Fibroblast of lung (primary cell): ENCODE measurements around the gene GOLGA3. TPM values are rescaled to one million over a fixed set of nuclear protein-coding genes. Genes with fewer than 3 reads are reported as not detected.

Experiments
- DNase-seq, 2 donors: peaks; one replicate each; pipeline versions ENCODE4 v3.0.0 to v3.0.0-alpha.2; 2010; ENCODE audit warnings: low read depth in 2 of 2
- H2AFZ ChIP-seq: 2 replicates; pipeline ENCODE4 v1.5.1; 2012; ENCODE audit warnings: low read length, control low read depth, inconsistent platforms
- H3K27ac ChIP-seq: 2 replicates; pipeline ENCODE4 v1.5.1; 2011; ENCODE audit warnings: low read length, control low read depth; ENCODE audit not compliant: insufficient read depth
- H3K27me3 ChIP-seq: 2 replicates; pipeline ENCODE4 v1.5.1; 2011; ENCODE audit warnings: mild to moderate bottlenecking, low read length; ENCODE audit not compliant: control insufficient read depth, insufficient read depth
- H3K36me3 ChIP-seq: 2 replicates; pipeline ENCODE4 v1.5.1; 2011; ENCODE audit warnings: low read length; ENCODE audit not compliant: control insufficient read depth, insufficient read depth
- H3K4me1 ChIP-seq: 2 replicates; pipeline ENCODE4 v1.5.1; 2011; ENCODE audit warnings: low read length; ENCODE audit not compliant: control insufficient read depth, insufficient read depth; ENCODE audit errors: extremely low read depth
- H3K4me2 ChIP-seq: 2 replicates; pipeline ENCODE4 v1.5.1; 2011; ENCODE audit warnings: low read length, control low read depth; ENCODE audit not compliant: insufficient read depth; ENCODE audit errors: extremely low read depth
- H3K4me3 ChIP-seq, 4 experiments: fragments of 200-600 bp in 1 of 4; sonication (generic) in 1 of 4; replicated peaks in 1 of 4; 2 replicates each; pipeline ENCODE4 v1.5.1; 2011 to 2016; ENCODE audit warnings: low read length in 4 of 4, low read depth in 3 of 4, mild to moderate bottlenecking in 3 of 4, control low read depth in 2 of 4, inconsistent platforms in 1 of 4, mixed read lengths in 1 of 4; ENCODE audit not compliant: insufficient read depth in 1 of 4; ENCODE audit errors: control extremely low read depth in 1 of 4
- H3K79me2 ChIP-seq: 2 replicates; pipeline ENCODE4 v1.5.1; 2012; ENCODE audit warnings: mild to moderate bottlenecking, low read length, inconsistent platforms; ENCODE audit not compliant: control insufficient read depth, insufficient read depth
- H3K9ac ChIP-seq: 2 replicates; pipeline ENCODE4 v1.5.1; 2011; ENCODE audit warnings: mild to moderate bottlenecking, low read length, control low read depth; ENCODE audit not compliant: insufficient read depth
- H3K9me3 ChIP-seq: 2 replicates; pipeline ENCODE4 v1.5.1; 2012; ENCODE audit warnings: low read depth, low read length; ENCODE audit not compliant: control insufficient read depth, insufficient read depth
- H4K20me1 ChIP-seq: 2 replicates; pipeline ENCODE4 v1.5.1; 2011; ENCODE audit warnings: low read length; ENCODE audit not compliant: control insufficient read depth, insufficient read depth; ENCODE audit errors: extremely low read depth
- EZH2 ChIP-seq: IDR thresholded peaks from 2 replicates; pipeline ENCODE4 v1.5.1; 2012; ENCODE audit warnings: low read length, control low read depth, mild to moderate bottlenecking; ENCODE audit errors: missing control alignments
- polyA plus RNA-seq, 2 donors: library from polyadenylated mRNA; depleted of rRNA in 1 of 2; stranded (reverse) in 1 of 2; unstranded in 1 of 2; fragments of >200 nt; gene quantifications; 2 replicates each; pipeline ENCODE4 v1.2.1, GENCODE V29; 2011 to 2012; ENCODE audit warnings: missing spikeins in 1 of 2
- total RNA-seq: library from RNA; depleted of rRNA; stranded (reverse); fragments of >200 nt; gene quantifications from 2 replicates; pipeline ENCODE4 v1.2.1, GENCODE V29; 2014
- TF ChIP-seq, protein P1 (sequence below), 2 donors: IDR thresholded peaks in 1 of 2; conservative IDR thresholded peaks in 1 of 2; 1 replicate in 1 of 2; 2 replicates in 1 of 2; pipeline ENCODE4 v1.5.1; 2011 to 2012; ENCODE audit warnings: low read length in 2 of 2, control low read depth in 1 of 2, inconsistent platforms in 1 of 2, low read depth in 1 of 2, mild to moderate bottlenecking in 1 of 2

GOLGA3 gene
- total and polyA plus RNA-seq, 2 donors (not counting 1 experiment from before 2014, with no cell fraction given): 28.3 to 133 TPM

DNA sequence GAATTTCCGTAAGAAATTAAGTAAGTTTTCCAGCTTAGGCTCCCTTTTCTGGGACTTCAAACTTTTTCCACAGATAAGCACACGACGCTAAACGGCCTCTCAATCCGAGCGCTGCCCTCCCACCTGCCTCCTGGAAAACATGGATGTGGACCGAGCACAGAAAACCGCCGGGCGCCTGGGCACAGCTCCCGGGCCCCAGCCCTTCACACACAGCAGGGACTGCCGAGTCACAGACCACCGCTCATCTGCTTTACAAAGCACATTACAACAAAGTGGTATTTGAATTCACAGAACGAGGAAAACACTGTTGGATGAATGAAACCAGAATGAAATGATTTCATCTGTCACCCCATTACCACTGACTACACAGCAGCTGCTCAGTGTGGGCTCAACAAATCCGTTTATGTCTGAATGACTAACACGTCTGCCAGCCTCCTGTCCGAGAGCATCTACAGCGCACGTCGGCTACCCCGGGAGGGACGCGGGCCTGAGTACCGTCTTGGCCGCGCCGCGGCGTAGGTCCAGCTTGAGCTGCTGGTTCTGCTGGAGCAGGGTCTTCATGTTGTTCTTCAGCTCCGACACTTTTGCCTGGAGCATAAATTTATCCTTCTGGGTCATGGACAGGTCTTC lies 53.9 kb downstream of the GOLGA3 start:
- Histone ChIP-seq H3K36me3 (peaks cover 47% of the 10 kb centered on the region), H3K4me3 (no peak overlapping the region), H2AFZ (no peak overlapping the region), H3K4me2 (no peak overlapping the region), H4K20me1 (no peaks in the 10 kb centered on the region), H3K4me1 (peaks cover 16% of the 10 kb centered on the region), H3K9ac (no peak overlapping the region), H3K27me3 (no peaks in the 10 kb centered on the region), H3K27ac (no peak overlapping the region), H3K9me3 (no peaks in the 10 kb centered on the region), H3K79me2 (peaks cover 4% of the 10 kb centered on the region)
- no peak for DNase-seq
- TF ChIP-seq EZH2: no peak
- TF ChIP-seq, protein P1, sequence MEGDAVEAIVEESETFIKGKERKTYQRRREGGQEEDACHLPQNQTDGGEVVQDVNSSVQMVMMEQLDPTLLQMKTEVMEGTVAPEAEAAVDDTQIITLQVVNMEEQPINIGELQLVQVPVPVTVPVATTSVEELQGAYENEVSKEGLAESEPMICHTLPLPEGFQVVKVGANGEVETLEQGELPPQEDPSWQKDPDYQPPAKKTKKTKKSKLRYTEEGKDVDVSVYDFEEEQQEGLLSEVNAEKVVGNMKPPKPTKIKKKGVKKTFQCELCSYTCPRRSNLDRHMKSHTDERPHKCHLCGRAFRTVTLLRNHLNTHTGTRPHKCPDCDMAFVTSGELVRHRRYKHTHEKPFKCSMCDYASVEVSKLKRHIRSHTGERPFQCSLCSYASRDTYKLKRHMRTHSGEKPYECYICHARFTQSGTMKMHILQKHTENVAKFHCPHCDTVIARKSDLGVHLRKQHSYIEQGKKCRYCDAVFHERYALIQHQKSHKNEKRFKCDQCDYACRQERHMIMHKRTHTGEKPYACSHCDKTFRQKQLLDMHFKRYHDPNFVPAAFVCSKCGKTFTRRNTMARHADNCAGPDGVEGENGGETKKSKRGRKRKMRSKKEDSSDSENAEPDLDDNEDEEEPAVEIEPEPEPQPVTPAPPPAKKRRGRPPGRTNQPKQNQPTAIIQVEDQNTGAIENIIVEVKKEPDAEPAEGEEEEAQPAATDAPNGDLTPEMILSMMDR (conservative IDR thresholded peaks at IDR 0.05 in 1 of 2, IDR thresholded peaks at IDR 0.05 in 1 of 2; ENCODE audit: low read depth in 1 of 2, low read length in 2 of 2): no peak

DNA sequence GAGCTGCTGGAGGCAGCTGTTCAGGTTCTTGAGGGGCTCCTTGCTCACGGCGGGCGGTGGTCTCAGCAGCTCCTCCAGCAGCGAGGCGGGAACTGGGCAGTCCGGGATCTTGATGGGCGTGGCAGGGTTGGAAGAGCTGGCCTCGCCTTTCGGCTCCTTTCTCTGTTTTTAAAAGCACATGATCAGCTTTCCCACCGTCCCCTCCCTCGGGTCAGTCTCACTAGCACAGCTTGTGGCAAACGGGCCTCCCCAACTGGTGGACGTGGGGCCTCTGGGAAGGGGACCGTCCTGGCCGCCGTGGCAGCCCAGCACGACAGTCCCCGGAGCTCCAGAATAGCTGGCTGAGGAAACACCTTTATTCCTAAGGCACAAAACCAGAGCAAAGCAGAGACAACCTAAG lies 54.5 kb downstream of the GOLGA3 start:
- TF ChIP-seq, protein P1 (conservative IDR thresholded peaks at IDR 0.05 in 1 of 2, IDR thresholded peaks at IDR 0.05 in 1 of 2; ENCODE audit: low read depth in 1 of 2, low read length in 2 of 2): no peak
- TF ChIP-seq EZH2: no peak
- Histone ChIP-seq H3K79me2 (peaks cover 3% of the 10 kb centered on the region), H3K27me3 (no peaks in the 10 kb centered on the region), H3K4me2 (no peak overlapping the region), H3K27ac (no peak overlapping the region), H3K4me3 (no peak overlapping the region), H2AFZ (no peak overlapping the region), H3K4me1 (peaks cover 16% of the 10 kb centered on the region), H3K36me3 (peaks cover 50% of the 10 kb centered on the region), H4K20me1 (no peaks in the 10 kb centered on the region), H3K9ac (no peak overlapping the region), H3K9me3 (no peaks in the 10 kb centered on the region)
- no peak for DNase-seq

DNA sequence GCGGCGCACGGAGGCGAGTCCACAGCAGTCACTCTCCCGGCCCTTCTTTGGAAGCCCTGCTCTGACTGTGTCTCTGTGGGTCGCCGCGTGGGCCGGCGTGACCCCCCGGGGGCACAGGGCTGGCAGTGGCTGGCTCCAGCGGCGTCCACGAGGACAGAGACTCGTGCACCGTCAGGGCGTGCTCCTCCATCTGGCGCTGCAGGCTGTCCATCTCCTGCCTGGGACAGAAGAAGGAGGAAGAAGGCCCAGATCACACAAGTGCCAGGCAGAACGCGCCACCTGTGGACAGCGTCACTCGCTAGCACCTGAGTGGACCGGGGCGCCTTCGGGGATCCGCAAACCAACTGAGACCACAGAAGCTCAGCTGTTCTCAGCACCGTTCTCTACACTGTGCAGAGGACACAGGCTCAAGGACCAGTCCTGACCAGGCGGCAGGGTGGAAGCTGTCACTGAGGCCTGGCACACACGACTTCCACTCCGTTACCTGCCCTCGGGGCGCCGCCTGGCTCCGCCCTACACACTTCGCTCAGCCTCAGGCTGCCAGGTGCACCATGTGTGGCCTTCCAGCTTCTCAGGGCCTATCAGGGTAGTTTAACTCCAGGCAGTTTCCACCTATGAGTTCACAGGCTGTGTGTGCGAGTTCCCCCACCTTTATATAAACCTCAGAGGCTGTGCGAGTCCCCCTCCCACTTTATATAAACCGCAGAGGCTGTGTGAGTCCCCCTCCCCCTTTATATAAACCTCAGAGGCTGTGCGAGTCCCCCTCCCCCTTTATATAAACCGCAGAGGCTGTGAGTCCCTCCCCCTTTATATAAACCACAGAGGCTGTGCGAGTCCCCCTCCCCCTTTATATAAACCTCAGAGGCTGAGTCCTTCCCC lies 55.4 kb downstream of the GOLGA3 start:
- Histone ChIP-seq H3K27ac (no peak overlapping the region), H3K27me3 (no peaks in the 10 kb centered on the region), H3K9ac (no peak overlapping the region), H3K9me3 (no peaks in the 10 kb centered on the region), H3K4me1 (peaks cover 16% of the 10 kb centered on the region), H3K79me2 (peaks cover 3% of the 10 kb centered on the region), H3K36me3 (peaks cover 55% of the 10 kb centered on the region), H2AFZ (no peak overlapping the region), H3K4me2 (no peak overlapping the region), H4K20me1 (no peaks in the 10 kb centered on the region), H3K4me3 (no peak overlapping the region)
- no peak for DNase-seq
- no peak for TF ChIP-seq EZH2
